ENCODE data around the gene TRMT10B.
"Not testable (repeated sequence)": the region's sequence is repeated elsewhere in the genome, so short reads cannot be mapped to it uniquely, and the experiment has no call there.

The TRMT10B gene

GRCh38 chr9:37825174-37825573 is 71.6 kb downstream of the TRMT10B start:
- H3K27me3 ChIP-seq (ENCODE audit: control insufficient read depth in 1 of 2, insufficient read depth in 2 of 2, low read length in 2 of 2); H3K27ac ChIP-seq (ENCODE audit: low read length); H3K4me1 ChIP-seq (ENCODE audit: control insufficient read depth, insufficient read depth, low read length); H3K36me3 ChIP-seq (ENCODE audit: control insufficient read depth in 2 of 2, insufficient read depth in 2 of 2, low read length in 2 of 2); H3K9ac ChIP-seq (ENCODE audit: low read length in 2 of 2); H3K9me3 ChIP-seq (ENCODE audit: control insufficient read depth in 2 of 2, low read length in 2 of 2); H3K4me3 ChIP-seq (ENCODE audit: low read length in 2 of 2): not testable (repeated sequence)

DNA sequence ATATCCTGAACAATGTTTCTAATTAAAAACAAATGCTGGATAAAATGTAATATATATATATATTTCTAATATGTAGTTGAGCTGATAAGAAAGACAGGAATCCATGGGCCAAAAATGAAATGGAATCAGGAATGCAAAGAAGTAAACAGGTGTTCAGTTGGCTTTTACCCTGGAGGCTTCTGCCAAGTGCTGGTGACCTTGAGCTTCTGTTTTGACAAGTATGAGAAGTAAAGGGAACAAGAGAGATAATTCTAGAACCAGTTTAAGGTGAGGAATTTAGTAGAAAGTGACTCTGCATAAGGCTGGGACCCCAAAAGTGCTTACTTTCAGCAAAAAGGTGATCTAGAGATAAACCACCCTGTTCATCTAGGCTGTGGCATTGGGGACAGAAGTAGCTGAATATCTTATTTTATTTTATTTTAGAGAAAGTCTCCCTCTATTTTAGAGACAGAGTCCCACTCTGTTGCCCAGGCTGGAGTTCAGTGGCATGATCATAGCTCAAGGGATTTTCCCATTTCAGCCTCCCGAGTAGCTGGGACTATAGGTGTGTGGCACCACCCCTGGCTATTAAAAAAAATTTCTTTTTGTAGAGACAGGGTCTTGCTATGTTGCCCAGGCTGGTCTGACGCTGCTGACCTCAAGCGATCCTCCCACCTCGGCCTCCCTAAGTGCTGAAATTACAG is 74.0 kb downstream of the TRMT10B start:
- H3K9me3 ChIP-seq (ENCODE audit: control insufficient read depth in 2 of 2, low read length in 2 of 2): no peaks in the 10 kb centered on the region
- H3K4me1 ChIP-seq (ENCODE audit: control insufficient read depth, insufficient read depth, low read length): peaks cover 2% of the 10 kb centered on the region
- H3K9ac ChIP-seq (ENCODE audit: low read length in 2 of 2): no peak overlapping the region
- no peaks in the 10 kb centered on the region for H3K27me3 ChIP-seq (ENCODE audit: control insufficient read depth in 1 of 2, insufficient read depth in 2 of 2, low read length in 2 of 2)
- H3K27ac ChIP-seq (ENCODE audit: low read length): no peak overlapping the region
- H3K36me3 ChIP-seq (ENCODE audit: control insufficient read depth in 2 of 2, insufficient read depth in 2 of 2, low read length in 2 of 2): peaks cover 4 to 6% of the 10 kb centered on the region in 2 donors
- H3K4me3 ChIP-seq (ENCODE audit: low read length in 2 of 2): no peak overlapping the region

Measured in stomach smooth muscle (tissue), 2 donors.